Ishikawa (cell line): ENCODE measurements around the gene NAA11.

Source experiments
- CEBPB ChIP-seq: IDR thresholded peaks from 2 replicates; pipeline ENCODE4 v1.6.1; 2012
- EGR1 ChIP-seq: IDR thresholded peaks from 2 replicates; pipeline ENCODE4 v1.6.1; 2012
- EP300 ChIP-seq: IDR thresholded peaks from 2 replicates; pipeline ENCODE4 v1.6.1; 2012; ENCODE audit warnings: borderline replicate concordance
- FOXM1 ChIP-seq: IDR thresholded peaks from 2 replicates; pipeline ENCODE4 v1.6.1; 2012; ENCODE audit warnings: low read depth, borderline replicate concordance
- MAX ChIP-seq: IDR thresholded peaks from 2 replicates; pipeline ENCODE4 v1.6.1; 2012
- RAD21 ChIP-seq: IDR thresholded peaks from 2 replicates; pipeline ENCODE4 v1.6.1; 2012; ENCODE audit warnings: low read depth
- REST ChIP-seq: IDR thresholded peaks from 2 replicates; pipeline ENCODE4 v1.6.1; 2012; ENCODE audit warnings: low read depth, mild to moderate bottlenecking
- TAF1 ChIP-seq: IDR thresholded peaks from 2 replicates; pipeline ENCODE4 v1.6.1; 2012; ENCODE audit warnings: low read depth, mild to moderate bottlenecking
- USF1 ChIP-seq: IDR thresholded peaks from 2 replicates; pipeline ENCODE4 v1.6.1; 2012
- YY1 ChIP-seq: IDR thresholded peaks from 2 replicates; pipeline ENCODE4 v1.6.1; 2012; ENCODE audit warnings: low read depth
- ZBTB7A ChIP-seq: IDR thresholded peaks from 2 replicates; pipeline ENCODE4 v1.6.1; 2012; ENCODE audit warnings: low read depth

GRCh38 chr4:79317711-79318110, 8.2 kb downstream of the NAA11 start:
- no peak for TF ChIP-seq ZBTB7A
- no peak for TF ChIP-seq CEBPB
- no peak for TF ChIP-seq YY1
- TF ChIP-seq FOXM1 = no peak
- no peak for TF ChIP-seq EGR1
- no peak for TF ChIP-seq REST
- no peak for TF ChIP-seq MAX
- no peak for TF ChIP-seq USF1
- no peak for TF ChIP-seq RAD21
- TF ChIP-seq EP300 = no peak
- no peak for TF ChIP-seq TAF1
